ENCODE data around the gene CPSF2. TPM values are rescaled to one million over a fixed set of nuclear protein-coding genes. Genes with fewer than 3 reads are reported as not detected.
"Not testable (repeated sequence)": the region's sequence is repeated elsewhere in the genome, so short reads cannot be mapped to it uniquely, and the experiment has no call there.

Gene CPSF2
- total and polyA plus RNA-seq, 8 donors, result 3.8 to 30.0 (median 20.6) TPM

DNA sequence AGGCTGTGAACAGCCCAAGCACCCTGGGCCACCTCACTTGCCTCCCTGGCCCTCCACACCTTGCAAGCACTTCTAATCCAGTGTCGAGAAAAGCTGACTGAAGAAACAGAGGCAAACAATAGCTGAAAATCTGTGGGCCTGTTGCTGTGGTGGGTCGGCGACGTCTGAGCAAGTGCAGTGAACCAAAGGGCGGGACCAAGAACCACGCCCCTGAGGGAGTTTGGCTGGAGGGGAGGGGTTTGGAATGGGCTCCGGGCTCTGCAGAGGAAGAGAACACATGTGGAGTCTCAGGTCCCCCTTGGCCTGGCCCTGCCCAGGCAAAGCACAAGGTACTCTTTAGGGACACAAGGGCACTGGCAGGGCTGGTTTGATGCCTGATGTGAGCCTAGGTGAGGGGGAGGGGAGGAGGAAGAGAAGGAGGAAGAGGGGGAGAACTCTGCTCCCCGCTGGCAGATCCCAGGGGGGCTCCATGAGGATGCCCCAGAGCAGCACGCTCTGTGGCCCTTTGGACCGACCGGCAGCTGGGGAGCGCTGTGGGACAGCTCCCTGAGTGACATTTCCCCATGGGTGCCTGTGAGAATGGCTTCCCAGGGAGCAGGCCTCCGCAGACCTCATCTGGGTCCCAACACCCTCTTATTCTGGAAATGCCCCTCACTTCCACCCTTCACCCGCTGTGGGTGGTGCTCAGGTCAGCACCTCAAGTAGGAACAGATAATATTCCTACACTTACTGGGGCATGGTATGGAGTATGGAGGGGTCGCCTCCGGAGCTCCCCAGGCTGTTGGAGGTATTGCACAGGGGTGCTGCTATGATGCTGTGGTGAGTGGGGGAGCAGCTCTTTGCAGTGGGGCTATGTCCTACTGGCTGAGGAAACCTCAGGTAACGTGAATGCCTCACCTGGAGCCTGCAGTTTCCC lies 85.5 kb downstream of the CPSF2 start:
- no peaks in the 10 kb centered on the region for H3K9me3 ChIP-seq
- WGBS, 2 donors, result 52 to 56% methylated on average over 17 of the region's 17 CpGs
- ATAC-seq (no peak), FAIRE-seq (no peak), DNase-seq (no peak)
- no peaks in the 10 kb centered on the region for H3K27me3 ChIP-seq
- H3K27ac ChIP-seq, result no peak overlapping the region
- TF ChIP-seq, protein P1, sequence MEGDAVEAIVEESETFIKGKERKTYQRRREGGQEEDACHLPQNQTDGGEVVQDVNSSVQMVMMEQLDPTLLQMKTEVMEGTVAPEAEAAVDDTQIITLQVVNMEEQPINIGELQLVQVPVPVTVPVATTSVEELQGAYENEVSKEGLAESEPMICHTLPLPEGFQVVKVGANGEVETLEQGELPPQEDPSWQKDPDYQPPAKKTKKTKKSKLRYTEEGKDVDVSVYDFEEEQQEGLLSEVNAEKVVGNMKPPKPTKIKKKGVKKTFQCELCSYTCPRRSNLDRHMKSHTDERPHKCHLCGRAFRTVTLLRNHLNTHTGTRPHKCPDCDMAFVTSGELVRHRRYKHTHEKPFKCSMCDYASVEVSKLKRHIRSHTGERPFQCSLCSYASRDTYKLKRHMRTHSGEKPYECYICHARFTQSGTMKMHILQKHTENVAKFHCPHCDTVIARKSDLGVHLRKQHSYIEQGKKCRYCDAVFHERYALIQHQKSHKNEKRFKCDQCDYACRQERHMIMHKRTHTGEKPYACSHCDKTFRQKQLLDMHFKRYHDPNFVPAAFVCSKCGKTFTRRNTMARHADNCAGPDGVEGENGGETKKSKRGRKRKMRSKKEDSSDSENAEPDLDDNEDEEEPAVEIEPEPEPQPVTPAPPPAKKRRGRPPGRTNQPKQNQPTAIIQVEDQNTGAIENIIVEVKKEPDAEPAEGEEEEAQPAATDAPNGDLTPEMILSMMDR (IDR thresholded peaks at IDR 0.05), result no peak
- no peaks in the 10 kb centered on the region for H3K4me1 ChIP-seq
- intact Hi-C loops (cut with DNase I), result no loop called here
- no peaks in the 10 kb centered on the region for H3K36me3 ChIP-seq
- H3K4me3 ChIP-seq, result no peak overlapping the region

DNA sequence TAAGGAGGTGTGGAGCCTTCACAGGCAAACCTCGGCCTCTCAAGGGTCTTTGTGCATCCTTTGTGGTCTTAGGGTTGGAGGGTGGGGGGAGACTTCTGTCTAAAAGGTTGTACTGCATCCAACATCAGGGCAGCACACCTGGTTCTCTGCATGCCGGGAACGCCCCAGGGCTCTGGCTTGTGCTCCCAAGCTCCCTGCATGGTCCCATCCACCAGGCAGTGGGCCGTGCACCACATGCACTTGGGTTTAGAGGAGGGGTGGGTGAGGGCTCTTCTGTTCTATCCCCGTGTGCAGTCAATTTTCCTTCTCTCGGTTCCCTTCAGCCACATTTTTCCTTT lies 86.1 kb downstream of the CPSF2 start:
- Histone ChIP-seq H3K4me1 (no peaks in the 10 kb centered on the region), H3K27ac (no peak overlapping the region), H3K4me3 (no peak overlapping the region), H3K27me3 (no peaks in the 10 kb centered on the region), H3K9me3 (no peaks in the 10 kb centered on the region), H3K36me3 (no peaks in the 10 kb centered on the region)
- FAIRE-seq (no peak), ATAC-seq (no peak), DNase-seq (no peak)
- TF ChIP-seq, protein P1 (IDR thresholded peaks at IDR 0.05), result no peak
- intact Hi-C loops (cut with DNase I), result no loop called here
- WGBS, 2 donors, result 60 to 81% methylated on average over 6 of the region's 6 CpGs

DNA sequence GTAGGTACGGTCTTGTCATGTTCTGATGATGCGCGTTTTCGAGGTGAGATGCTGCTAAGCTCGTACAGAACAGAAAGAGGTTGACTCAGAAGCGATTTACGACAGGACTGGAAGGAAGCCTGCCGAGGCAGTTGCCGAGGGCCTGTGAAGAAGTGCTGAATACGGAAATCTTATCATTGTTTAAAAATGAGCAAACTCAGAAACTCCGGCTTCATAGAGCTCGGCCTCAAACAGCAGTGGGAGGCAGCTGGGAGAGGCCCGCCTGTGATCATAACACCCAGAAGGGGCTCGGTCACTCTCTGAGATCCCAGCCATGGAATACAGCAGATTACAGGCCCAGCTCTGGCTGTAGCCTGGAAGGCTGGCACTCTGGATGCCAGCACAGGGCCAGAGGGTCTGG lies 87.4 kb downstream of the CPSF2 start:
- TF ChIP-seq, protein P1 (IDR thresholded peaks at IDR 0.05), result no peak
- Histone ChIP-seq H3K36me3 (no peaks in the 10 kb centered on the region), H3K9me3 (no peaks in the 10 kb centered on the region), H3K27me3 (no peaks in the 10 kb centered on the region), H3K27ac (no peak overlapping the region), H3K4me3 (no peak overlapping the region), H3K4me1 (no peaks in the 10 kb centered on the region)
- ATAC-seq (no peak), DNase-seq (no peak), FAIRE-seq (no peak)
- WGBS, 2 donors, result 72 to 75% methylated on average over 14 of the region's 14 CpGs
- intact Hi-C loops (cut with DNase I), result no loop called here

DNA sequence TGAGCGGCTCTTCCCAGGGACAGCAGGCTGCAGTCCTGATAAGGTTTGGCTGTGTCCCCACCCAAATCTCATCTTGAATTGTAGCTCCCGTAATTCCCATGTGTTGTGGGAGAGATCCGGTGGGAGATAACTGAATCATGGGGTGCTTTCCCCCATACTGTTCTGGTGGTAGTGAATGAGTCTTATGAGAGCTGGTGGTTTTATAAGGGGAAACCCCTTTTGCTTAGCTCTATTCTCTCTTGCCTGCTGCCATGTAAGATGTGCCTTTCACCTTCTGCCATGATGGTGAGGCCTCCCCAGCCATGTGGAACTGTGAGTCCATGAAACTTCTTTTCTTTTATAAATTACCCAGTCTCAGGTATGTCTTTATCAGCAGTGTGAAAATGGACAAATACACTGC lies 91.4 kb downstream of the CPSF2 start:
- FAIRE-seq; H3K4me3 ChIP-seq; H3K9me3 ChIP-seq; intact Hi-C loops (cut with DNase I); H3K4me1 ChIP-seq; H3K27me3 ChIP-seq; H3K27ac ChIP-seq; ATAC-seq; H3K36me3 ChIP-seq; DNase-seq: not testable (repeated sequence)
- 83 to 88% methylated on average over 3 of the region's 3 CpGs for WGBS, 2 donors

DNA sequence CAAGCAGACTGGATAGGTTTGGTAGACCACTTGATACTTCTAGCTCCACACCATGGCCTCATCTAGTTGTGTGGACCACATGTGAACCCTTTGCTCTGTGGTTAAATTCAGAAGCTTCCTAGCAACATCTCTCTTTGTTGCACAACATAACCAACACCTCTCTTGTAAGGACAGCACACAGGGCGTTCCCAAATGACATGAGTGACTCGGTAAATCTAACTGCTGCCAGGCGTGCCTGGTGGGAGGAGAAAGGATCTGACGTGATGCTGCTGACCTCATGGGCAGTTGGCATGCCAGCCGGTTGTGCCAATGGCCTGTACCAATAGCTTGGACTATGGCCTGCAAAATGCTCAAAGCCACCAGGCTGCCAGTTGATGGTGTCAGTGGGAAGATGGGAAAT lies 93.8 kb downstream of the CPSF2 start:
- WGBS, 2 donors, result 67 to 72% methylated on average over 5 of the region's 5 CpGs
- no peaks in the 10 kb centered on the region for H3K27me3 ChIP-seq
- DNase-seq, result no peak
- H3K36me3 ChIP-seq, result no peaks in the 10 kb centered on the region
- H3K9me3 ChIP-seq, result no peaks in the 10 kb centered on the region
- FAIRE-seq, result no peak
- peaks cover 0 to 2% (median 0%) of the 10 kb centered on the region in 3 donors for H3K4me1 ChIP-seq
- intact Hi-C loops (cut with DNase I), result no loop called here
- H3K27ac ChIP-seq, result no peak overlapping the region
- TF ChIP-seq, protein P1 (IDR thresholded peaks at IDR 0.05), result no peak
- ATAC-seq, result no peak
- no peak overlapping the region for H3K4me3 ChIP-seq

Measured in pancreas (tissue), 10 donors.